GM10248 (cell line): ENCODE results near the gene APOL5.

Source experiments
- CTCF ChIA-PET: fragments of 300-600 bp; sonication (Branson Sonifier 250); formaldehyde crosslinking; extraction: SDS; loops from one replicate; lab custom pipeline; 2021; ENCODE audit warnings: antibody characterized with exemption; lab: Yijun Ruan, JAX
- POLR2A ChIA-PET: fragments of 350-650 bp; sonication (Branson Sonifier 250); formaldehyde crosslinking; extraction: SDS; loops from one replicate; lab custom pipeline; 2020; ENCODE audit warnings: antibody characterized with exemption; lab: Yijun Ruan, JAX
- DNase-seq: peaks from one replicate; pipeline ENCODE4 v3.0.0; 2012; ENCODE audit errors: extremely low spot score
- TF ChIP-seq, protein P1 (sequence below): IDR thresholded peaks from 2 replicates; pipeline ENCODE4 v1.5.1; 2012; ENCODE audit warnings: mild to moderate bottlenecking, low read depth; ENCODE audit errors: extremely low read depth, missing control alignments, control extremely low read depth

Gene APOL5

DNA sequence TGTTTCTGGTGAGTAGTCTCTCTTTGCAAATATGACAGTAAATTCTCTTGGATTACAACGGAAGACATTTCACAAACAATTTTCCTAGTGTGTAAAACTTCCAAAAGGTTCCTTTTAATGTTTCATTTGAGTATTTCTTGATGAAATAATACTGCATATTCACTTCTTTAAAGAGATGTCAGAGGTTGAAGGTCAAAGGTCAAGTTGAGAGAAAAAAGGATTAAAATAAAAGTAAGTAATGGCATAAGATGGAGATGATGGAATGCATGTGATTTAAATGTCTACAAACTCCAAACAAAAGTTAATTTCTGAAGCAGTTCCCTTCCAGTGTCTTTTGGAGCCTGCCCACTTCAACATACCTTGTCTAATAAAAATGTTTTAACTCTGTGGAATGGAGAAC, 40.7 kb downstream of the APOL5 start:
- ChIA-PET POLR2A (no interaction called here), CTCF (no interaction called here)
- DNase-seq = no peak
- TF ChIP-seq, protein P1, sequence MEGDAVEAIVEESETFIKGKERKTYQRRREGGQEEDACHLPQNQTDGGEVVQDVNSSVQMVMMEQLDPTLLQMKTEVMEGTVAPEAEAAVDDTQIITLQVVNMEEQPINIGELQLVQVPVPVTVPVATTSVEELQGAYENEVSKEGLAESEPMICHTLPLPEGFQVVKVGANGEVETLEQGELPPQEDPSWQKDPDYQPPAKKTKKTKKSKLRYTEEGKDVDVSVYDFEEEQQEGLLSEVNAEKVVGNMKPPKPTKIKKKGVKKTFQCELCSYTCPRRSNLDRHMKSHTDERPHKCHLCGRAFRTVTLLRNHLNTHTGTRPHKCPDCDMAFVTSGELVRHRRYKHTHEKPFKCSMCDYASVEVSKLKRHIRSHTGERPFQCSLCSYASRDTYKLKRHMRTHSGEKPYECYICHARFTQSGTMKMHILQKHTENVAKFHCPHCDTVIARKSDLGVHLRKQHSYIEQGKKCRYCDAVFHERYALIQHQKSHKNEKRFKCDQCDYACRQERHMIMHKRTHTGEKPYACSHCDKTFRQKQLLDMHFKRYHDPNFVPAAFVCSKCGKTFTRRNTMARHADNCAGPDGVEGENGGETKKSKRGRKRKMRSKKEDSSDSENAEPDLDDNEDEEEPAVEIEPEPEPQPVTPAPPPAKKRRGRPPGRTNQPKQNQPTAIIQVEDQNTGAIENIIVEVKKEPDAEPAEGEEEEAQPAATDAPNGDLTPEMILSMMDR = no peak

DNA sequence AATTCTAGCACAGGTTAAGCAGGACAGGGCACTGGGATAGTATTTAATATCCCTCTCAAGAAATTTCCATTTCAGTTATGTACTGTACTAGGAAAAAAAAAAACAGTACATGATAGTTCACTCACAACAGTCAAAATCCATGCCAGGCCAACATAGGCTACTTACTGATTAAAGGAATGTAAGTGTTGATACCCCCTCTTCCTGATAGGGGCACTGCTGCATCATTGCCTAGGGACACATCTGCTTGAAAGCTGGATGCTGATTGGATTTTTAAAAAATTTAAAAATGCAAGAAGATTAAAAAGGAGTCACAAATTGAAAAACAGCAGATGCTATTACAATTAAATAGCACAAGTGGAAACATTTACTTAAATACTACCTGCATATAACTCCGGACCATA, 43.4 kb downstream of the APOL5 start:
- TF ChIP-seq, protein P1 = no peak
- no peak for DNase-seq
- ChIA-PET CTCF (no interaction called here), POLR2A (no interaction called here)

DNA sequence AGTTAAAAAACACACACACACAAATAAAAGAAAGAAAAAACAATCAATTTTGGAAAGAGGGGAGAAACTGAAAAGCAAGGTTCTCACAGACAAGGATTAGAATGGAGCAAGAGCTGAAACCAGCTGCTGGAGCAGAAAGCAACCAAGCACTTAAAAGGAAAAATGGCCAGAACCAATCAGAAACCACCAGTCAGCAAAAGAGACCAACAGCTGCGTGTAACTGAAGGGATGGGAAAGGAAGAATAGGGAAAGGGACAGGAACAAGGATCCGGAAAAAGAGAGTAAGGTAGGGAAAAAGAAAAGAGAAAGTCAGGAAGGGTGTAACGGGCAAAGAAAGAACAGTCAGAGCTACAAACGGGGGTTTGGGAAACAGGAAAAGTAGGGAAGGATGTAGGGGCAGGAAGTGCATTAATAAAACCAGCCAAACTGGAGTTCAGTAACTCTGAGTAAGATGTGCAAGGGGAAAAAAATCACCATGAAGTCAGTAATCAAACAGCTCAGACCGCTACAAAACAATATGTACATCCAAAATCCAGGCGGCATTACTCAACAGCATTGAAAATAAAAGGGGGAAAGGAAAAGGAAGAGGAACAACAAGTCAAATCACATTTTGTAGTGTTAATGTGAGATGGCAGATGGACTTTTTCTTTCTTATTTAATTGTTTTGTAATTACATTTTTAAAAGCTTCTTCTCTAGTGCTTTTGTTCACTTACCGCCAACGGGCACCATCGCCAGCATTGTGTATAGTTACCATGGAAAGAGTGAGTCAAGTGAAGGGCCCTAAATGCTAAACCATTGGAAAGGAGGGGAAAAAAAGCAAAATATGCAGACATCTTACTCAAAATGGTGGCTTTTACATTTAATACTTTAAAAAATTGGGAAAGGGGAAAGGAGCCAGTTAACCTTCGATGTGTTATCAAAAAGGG, 49.2 kb downstream of the APOL5 start:
- TF ChIP-seq, protein P1 = no peak
- no peak for DNase-seq
- CTCF ChIA-PET = interaction anchor here (1.2 to 1.6 kb wide), 2 partner anchors 10 to 16 kb away, joined by 5 read pairs; no protein-coding TSS in a partner anchor
- POLR2A ChIA-PET = no interaction called here

DNA sequence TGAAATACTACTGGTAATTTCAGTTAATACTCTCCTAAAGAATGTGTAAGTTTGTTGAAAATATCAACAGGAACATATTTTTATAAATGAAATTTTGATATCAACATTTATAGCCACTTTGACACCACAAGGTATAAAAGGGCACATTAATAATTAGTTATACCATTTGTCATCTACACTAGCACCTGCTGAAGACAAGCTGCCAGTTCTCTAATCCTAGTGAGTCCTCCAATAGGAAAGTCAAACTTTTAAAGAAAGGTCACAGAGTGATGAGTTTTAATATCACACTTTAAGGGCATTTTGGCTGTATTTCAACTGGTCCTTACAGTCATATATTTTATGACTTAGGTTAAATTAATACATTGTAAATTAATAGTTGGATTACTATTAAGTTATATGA, 52.3 kb downstream of the APOL5 start:
- no peak for DNase-seq
- ChIA-PET CTCF (interaction anchor here (1.2 kb wide), 1 partner anchor 11 kb away, joined by 3 read pairs; no protein-coding TSS in a partner anchor), POLR2A (no interaction called here)
- TF ChIP-seq, protein P1 = no peak

DNA sequence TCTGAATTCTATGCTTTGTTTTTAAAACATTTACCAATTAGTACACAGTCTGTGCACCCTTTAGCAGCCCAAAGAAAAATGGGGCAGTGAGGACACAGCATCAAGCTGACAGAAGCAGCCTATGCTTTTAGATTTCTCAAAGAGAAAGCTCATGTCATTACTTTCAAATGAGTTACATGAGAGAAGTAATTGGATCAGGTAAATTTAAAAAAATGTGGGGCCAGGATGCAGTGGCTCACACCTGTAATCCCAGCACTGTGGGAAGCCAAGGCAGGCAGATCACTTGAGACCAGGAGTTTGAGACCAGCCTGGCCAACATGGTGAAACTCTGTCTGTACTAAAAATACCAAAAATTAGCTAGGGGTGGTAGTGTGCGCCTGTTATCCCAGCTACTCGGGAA, 57.7 kb downstream of the APOL5 start:
- TF ChIP-seq, protein P1 = no peak
- ChIA-PET CTCF (interaction anchor here (2.1 kb wide), 1 partner anchor 19 kb away, joined by 4 read pairs; no protein-coding TSS in a partner anchor), POLR2A (interaction anchor here (0.7 kb wide), 1 partner anchor 42 kb away, joined by 4 read pairs; no protein-coding TSS in a partner anchor)
- DNase-seq = no peak

DNA sequence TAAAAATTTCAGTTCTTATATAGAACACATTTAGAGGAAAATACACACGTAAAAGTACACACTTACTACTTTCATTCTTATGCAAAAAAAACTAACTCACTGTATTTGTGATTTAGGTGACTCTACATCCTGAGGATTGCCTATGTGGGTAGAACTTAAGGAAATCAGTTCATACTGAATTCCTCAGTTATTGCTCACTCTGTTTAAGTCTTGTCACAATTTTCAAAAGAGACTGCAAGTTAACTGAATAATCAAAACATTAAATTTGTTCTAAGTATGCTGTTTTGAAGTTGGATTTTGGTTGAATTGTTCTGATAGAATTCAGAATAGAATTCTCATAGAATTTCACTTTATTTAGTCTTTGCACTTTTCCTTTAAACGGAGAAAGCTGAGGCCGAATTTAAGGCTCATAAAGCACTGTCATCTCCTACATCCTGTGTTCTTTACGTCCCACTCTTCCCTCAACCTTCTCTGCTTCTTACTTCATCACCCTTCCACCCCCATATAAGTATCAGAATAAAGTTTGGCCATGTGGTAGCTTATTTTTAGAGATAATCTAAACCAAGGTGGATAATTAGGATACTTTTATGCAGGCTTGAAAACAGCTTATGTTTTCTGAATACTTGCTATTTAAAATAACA, 59.8 kb downstream of the APOL5 start:
- ChIA-PET CTCF (interaction anchor here (0.9 kb wide), 2 partner anchors 20 to 91 kb away, joined by 3 read pairs; no protein-coding TSS in a partner anchor), POLR2A (no interaction called here)
- TF ChIP-seq, protein P1 = no peak
- DNase-seq = no peak
